CD4-positive, alpha-beta T cell treated with Interleukin-6 for 4 hours (primary cell): Measurements from ENCODE around the gene TPH1.

ENCODE experiments used
- DNase-seq: peaks from one replicate; pipeline ENCODE4 v3.0.0-alpha.2; 2020; ENCODE audit warnings: mixed read lengths

The TPH1 gene

DNA sequence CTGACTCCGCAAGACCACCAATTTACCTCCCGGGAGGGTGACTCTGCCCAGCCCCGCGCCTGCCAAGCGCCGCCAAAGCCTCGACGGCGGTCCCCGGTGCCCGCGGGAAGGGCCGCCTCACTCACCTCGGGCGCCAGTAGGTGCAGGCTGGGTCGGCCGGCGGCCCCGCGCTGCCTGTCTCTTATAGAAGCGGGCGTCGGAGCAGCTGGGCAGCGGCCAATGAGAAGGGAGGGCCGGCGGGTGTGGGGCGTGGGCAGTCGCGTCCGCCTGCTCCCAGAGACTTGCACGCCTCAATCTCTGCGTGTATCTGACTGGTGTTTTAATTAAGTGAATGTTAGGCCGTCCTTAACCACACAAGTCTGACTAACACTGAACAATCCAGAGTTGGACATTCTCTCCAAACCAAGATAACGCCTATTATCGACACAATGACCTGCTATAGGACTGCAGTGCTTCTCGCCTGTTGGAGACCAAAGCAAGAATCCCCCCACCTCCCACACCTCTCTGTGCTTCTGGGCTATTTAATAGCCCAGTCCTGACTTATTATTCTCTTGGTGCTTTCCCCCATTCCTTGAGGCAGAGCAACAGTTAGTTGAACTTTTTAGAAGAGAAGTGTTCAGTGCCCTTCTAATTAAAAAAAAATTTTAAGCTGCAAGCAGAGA lies at the start of gene TPH1:
TSS of gene TPH1 (minus strand) at position 154 of the 662 bp plus-strand sequence. CDS start 5,507 bp downstream, outside the sequence.
- no peak for DNase-seq

DNA sequence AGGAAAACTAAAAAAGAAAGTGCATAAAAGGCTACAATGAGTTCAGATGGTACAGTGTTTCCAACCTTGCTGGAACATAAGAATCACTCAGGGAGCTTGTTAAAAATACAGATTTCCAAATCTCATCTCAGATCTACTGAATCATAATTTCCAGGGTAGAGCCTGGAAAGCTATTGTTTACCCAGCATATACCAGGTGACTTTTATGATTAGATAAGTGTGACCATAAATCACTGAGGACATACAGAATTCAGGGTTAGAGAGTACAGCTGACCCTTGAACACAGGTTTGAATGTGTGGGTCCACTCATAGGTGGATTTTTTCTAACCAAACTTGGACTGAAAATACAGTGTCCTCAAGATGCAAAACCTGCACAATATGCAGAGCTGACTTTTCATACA lies 47.9 kb upstream of the TPH1 start:
- DNase-seq = no peak

DNA sequence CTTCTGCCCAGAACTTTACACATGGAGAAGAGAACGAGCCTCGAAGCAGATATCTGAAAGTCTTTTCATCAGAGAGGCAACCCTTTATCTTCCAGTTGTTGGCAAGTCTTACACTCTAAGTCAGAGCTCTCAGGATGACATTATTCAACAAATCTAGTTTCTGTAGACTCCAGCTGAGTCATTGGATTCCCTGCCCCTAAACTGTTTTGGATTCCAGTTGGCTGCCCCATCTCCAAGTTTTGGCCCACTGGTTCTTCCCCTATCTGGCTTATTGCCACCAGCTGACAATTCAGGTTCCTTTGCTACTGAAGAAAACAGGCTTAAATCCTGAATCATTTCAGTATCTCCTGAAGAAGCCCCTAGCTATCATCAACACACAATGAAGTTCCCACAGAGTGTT lies 45.7 kb upstream of the TPH1 start:
- DNase-seq = no peak

DNA sequence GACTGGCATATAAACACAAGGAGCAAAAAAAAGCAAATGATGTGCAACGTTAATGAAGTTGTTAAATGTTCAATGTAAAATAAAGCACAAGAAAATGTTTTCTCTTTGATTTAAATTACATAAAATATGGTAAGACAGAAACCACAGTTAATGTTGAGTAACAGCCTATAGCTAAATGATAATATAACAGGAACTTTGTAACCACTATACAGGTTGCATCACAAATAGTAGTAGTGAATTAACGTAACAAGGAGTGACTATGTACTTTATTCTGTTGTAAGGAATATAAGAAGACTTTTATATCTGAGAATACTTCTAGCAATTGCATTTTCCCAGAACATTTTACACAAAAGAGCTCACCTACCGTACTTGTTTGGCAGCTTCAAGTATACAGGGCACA lies 42.9 kb upstream of the TPH1 start:
- DNase-seq = no peak

DNA sequence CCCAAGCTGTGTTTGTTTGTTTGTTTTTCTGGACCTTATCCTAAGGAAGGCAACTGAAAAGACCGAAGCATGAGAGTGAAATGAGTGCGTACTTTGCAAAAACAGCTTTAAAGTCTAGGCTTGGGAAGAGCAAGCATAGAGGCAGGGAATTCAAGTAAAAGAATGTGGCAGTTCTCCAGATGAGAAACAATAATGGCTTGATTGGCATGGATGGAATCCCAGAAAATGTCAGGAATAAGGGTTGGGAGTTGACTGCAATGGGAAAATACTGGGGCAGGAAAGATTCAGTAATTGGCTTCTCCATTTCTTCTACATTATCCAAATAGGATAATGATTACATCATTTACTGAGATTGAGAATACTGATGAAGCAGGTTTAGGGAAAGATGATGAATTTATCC lies 42.3 kb upstream of the TPH1 start:
- no peak for DNase-seq

DNA sequence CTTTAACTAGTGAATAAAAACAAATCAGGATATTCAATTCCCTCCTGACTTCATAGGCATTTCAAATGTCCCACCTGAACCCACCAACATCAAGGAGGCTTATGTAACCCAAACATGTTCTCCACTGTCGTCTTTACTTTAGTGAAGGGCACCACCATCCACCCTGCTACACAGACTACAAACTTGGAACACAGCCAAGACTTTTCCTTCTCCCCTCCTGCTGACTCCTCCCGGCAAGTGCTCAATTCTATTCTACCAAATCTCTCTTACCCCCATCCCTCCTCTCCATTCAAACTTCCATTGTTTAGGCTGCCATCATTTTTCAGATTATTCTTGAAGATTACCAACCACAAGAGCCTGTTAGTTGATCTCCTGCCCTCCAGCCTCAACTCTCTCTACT lies 35.5 kb upstream of the TPH1 start:
- DNase-seq = no peak

DNA sequence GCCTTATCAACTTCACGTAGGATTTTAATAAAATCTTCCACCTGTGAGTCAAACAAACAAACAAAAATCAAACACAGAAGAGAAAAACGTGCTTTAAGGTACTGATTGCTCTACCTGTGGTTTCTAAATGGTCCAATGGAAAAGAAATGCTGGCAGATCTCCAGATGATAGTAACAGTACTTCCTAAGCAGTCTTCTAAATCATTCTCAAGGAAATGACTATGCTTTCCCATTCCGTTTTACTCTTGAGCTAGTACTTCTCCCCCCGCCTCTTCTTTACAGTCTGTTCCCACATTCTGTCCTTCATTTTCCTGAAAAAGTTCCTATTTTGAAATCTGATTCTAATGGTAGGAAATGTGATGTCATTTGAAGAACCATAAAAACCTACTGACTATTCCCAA lies 34.4 kb upstream of the TPH1 start:
- DNase-seq = no peak

DNA sequence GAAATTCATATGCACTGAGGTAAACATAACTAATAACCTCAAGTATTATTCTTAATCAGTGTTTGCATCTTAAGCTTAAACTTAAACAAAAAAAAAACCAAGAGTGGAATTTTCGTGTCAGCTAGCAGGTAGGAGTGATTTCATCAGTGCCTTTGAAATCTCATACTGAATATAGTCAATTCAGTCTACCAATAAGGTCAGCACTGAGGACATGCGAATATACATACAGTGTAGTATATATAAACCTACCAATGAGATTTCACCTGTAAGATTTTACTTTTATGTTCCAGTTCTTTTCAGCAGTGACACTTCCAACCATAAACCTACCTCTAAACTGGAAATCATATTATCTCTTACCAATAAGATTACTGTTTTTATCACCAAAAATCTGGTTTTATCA lies 32.8 kb upstream of the TPH1 start:
- DNase-seq = no peak

DNA sequence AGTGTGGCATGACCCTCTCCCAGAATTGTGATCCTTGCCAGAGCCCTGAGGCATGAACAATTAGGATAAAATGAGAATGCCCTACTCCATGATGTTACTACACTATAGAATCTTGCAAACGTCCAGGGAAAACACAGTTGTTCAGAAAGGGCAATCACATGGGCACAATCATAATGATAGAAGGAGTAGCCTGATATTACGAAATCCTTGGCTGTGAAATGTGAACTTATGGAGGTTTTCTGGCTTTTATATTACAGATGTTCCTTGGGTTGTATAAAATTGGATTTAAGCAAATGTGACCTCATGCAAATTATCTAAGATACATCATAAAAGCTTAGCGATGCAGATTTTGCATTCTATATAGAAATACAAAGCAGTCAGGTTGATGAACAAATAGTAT lies 29.4 kb upstream of the TPH1 start:
- no peak for DNase-seq

DNA sequence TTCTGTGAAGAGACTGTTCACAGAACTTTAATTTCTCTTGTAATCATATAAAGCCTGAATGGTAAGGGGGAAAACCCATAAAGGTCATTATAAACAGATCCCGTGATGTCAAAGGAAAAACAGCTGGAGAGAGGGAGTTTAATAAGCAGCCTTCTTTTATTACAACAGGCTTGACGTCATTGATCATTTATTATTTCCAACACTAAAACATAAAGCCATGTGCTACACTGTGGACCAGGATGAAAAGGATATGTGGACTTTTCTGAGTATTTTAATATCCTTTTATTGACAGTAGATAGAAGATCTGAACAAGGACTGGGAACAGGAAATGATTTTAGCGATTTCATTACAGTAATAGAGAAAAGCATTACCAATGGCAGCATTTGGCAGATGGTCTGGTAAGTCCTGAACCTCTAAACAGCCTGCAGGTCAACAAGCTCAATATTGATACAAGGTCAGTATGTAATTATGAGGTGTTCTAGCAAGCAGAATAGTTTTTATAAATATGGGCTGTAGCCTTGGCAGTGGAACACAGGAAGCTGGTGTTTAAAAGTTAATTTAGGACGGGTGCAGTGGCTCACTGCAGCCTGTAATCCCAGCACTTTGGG lies 25.1 kb upstream of the TPH1 start:
- DNase-seq = no peak

DNA sequence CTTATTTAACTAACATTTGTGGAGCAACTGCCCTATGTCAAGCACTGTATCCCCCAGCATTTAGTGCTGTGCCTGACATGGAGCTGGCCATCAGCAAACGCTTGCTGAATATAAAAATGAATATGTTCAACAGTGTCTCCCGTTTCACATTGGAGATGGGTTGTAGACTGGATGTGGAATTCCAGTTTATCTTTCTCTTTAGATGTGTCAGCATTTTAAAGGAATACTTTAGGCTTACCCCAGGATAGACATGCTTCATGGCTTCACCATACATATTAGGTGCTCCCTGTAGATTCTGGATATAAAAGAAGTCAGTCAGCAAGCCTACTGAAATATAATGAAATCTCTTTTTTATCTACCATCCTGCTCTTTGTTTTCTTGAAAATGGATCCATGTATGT lies 21.3 kb upstream of the TPH1 start:
- no peak for DNase-seq

DNA sequence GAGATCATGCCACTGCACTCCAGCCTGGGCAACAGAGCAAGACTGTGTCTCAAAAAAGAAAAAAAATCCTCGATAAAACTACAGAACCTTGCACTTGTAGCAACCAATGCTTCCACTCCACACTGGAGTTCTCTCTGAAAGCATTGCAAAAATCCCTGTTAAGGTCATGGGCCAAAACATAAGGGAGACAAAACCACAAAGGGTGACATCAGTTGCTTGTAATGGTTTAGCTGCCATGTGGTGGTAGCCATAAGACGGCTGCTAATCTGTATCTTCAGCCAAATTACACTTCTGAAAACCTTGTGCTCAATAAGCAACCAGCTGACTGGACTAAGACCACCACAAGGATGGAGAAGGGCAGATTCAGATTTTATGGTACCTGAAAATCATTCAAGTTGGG lies 20.6 kb upstream of the TPH1 start:
- no peak for DNase-seq

DNA sequence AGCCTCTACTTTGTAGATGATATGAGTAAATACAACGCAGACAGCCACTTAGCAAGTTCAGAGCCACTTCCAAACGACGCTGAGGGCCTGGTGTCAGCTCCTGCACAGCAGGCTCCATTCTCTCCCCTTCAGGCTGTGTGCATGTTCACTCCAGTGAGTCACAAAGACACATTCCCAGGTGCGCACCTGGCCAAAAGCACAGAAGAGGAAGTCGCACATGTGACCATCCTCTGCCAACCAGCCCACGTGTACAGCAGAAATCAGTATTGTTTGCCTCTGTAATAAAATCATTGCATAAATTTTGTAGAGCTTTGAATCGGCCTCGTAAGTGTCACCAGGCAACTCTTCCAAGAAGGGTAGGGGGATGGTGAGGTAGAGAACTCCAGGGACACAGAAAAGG lies 19.5 kb upstream of the TPH1 start:
- DNase-seq = no peak

DNA sequence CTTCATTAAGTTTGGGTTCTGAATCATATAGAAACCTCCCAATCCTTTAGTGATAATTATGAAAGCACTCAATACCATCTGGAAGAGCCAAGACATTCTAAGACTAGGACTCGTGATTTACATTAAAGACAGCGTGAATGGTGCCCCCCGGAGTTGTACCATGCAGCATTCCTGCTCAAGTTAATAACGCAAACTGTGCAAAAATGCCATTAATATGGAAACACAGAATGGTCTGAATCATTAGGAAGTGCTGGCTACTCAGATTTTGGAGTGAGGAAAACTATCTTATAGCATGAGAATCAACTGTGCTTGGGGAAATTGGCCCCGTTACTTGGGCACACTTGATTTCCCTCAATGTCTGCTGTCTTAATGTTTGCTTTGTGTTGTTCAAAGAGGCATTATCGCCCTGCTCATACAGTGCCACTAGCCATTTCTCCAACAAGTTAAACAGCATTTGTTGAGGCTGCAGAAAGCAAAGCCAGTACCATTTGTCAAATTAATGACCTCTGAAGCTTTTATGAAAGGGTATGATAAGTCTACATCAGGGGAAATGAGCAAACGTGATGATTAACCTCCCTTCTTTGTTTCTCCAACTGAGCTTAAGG lies 18.5 kb upstream of the TPH1 start:
- DNase-seq = no peak

DNA sequence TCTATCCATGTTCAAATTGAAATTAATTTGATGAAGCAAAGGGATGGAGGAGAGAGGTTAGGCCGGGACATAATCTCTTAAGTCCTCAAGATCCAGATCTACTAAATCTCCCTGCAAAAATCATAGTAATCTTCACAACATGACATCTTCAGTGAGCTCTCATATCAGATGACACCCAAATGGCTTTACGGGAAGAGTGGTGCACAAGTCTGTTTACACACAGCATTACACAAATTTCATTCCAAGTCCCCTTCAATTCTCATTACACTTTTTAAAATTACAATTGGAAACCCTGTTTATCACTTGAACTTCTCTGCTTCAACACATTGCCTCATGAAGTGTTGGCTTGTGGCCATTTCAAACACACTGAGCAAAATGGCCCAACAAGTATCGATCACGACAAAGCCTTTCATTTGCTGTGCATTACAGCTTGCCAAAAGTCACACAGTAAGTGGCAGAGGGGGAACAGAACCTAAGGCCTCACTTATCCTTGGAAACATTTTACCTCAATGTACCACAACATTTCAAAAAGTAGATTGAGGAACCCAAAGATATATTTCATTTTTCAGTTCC lies 17.9 kb upstream of the TPH1 start:
- no peak for DNase-seq

DNA sequence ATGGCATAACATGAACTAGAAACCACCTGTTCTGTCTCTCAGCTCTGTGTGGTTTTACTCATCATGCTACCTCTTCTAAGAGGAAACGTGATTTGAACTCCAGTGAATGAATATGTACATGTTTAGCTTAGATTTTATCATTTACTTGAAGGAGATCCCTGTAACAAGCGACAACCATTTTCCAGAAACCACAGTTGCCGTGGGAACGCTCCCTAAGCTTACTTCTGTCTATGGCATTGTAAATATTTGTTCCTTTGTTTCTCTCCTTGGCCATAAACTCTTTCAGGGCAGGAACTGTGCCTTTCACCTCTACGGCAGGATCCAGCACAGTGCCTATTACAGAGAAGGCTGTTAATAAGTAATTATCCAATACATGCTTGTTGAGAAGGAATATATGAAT lies 17.1 kb upstream of the TPH1 start:
- DNase-seq = no peak

DNA sequence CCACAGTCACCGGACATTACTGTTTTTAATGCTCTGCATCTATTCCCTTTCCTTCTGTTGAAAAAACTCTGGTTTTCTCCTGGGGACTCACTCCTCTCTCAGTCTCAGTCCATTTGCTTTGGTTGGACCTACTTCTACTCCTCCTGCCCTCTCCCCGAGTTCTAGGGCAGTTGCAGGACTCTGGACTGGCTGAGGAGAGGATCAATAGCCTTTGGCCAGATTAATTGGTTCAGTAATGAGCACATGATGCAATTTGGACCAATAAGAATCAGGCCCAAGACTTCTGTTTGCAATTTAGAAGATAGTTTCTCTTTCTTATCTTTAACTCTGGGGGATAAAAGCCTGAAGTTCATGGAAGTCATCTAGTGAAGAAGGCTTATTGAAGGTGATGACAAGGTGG lies 15.3 kb upstream of the TPH1 start:
- DNase-seq = no peak

DNA sequence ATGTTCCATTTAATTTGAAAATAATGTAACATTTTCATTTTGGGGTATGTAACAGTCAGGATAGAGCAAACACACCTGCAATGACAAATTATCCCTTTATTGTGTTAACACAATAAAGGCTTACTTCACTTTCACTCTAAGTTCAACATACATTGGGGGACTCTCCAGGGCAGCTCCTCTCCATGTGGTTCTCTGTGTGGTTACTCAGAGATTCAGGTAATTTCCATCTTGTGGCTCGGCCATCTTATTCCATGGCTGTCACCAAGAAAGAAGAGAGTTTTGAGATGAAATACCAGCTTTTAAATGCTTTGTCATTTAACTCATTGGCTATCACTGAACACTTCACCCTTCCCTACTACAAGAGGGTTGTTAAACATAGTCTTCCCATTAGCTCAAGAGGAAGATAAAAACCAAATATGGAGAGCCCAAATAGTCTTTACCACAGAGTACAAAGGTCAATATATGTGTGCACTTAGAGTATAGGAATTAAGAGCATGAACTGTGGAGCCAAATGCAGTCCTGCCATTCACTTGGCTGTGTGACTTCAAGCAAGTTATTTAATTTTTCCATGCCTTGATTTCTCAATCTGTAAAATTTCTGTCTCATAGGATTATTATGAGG lies 10.6 kb upstream of the TPH1 start:
- no peak for DNase-seq

DNA sequence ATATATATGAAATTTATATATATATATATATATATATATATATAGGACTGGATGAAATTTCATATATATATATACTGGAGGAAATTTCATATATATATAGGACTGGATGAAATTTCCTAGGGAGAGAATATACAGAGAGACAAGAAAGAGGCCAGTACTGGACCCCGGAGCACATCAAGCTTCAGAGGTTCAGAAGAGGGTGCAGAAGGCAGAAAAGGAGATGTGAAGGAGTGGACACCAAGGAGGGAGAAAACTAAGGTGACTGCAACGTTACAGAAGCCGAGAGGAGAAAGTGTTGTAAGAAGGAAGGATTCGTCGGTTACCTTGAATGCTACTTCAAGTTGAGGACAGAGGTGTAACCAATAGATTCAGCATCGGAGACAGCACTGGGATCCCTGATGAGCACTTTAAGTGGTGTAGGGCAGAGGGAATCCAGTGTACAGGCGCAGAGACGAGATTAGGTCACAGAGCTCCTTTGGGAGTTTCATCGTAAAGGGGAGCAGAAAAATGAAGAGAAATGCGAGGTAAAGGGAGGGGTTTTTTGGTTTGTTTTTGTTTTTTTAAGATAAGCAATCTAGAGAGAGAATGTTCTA lies 8.5 kb upstream of the TPH1 start:
- DNase-seq = no peak

DNA sequence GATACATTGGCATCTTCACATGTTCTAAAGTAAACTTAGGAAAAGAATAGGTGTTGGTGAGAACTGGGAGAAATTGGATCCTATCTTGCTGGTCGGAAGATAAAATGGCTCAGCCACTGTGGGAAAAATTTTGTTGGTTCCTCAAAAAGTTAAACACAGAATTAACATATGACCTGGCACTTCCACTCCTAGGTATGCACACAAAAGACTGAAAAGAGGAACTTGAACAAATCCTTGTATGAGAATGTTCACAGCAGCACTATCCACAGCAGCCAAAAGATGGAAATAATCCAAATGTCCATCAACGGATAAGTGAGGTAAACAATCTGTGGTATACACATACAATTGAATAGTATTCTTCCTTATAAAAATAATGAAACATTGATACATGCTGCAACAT lies 4.8 kb upstream of the TPH1 start:
- DNase-seq = no peak

DNA sequence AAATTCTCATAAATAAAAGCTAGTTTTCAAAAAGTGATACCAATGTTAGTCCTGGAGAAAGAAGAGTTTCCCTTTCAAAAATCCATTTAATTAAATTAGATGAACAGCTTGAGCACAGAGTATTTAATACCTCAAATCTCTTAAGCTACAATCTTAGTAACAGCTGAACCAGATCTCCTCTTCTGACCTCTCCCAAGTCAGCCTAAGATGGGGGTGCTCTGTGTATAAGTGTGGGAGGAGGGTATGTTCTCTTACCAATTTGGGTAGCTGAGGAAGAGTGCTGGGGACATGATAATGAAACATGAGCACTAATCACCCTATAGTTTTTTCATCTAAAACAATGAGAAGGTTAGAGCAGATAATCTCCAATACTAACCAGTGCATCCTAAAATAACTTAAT lies 9.6 kb downstream of the TPH1 start:
- DNase-seq = no peak

DNA sequence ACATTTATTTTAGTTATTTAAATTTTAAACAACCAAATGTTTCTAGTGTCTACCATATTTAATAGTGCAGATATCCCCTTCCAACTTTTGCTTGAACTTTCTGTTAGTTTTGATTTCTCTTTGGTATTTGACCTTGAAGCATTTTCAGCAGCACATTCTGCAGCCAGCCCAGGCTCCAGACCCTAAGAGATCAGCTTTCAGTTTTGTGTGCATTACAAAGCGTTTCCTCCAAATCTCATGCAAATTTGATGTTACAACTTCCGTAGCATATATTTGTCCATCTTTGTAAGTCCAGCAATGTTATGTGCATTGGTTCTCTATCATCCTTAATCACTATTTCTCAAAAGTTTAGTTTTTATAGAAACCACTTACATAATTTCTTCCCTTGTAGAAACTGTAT lies 18.6 kb downstream of the TPH1 start:
- DNase-seq = no peak

DNA sequence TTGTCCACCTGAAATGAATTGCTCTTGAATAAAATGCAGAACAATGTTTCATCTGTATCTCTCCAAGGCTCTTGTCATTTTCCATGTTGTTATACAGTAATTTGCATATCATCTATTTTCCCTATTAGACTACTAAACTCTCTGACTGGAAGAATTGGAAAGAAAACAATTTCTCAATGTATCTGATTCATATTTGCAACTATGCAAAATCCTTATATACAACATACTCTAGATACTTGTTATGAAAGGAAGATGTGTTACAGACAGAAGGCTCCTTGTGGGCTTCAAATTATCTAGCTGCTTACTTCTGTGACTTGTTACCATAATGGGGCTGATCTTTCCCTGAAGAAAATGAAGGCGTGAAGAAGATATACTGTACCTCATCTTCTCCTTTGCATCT lies 23.6 kb downstream of the TPH1 start:
- no peak for DNase-seq

DNA sequence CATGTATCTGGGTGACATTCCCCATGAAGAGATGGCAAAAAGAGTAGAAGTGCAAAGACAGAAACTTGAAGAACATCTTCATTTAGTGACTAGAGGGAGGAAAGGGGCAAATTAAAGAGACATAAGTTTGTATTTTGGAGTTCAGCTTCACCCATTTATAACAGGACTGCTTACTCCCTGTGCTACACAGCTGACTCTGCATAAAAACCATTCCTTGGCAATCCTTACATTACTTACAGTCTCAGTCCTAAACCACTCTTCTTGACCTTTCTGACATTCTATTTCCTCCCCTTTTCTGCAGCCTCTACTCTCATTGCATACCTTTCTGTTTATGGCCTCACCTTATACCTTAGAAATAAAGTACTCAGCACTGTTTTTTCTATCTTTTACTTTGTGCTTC lies 26.4 kb downstream of the TPH1 start:
- DNase-seq = no peak
